IMR-90 (cell line): Measurements from ENCODE around the gene COL11A2. TPM values are rescaled to one million over a fixed set of nuclear protein-coding genes. Genes with fewer than 3 reads are reported as not detected.

ENCODE experiments used
- ATAC-seq: fragments of 200-7000 bp; cut with Tn5 transposase; 2 replicates; pipeline ENCODE4 v1.9.1; 2020; ENCODE audit warnings: low read depth, mild to moderate bottlenecking, moderate library complexity
- BruUV-seq: library from RNA; stranded (reverse); fragments of 400-500 nt; replicated peaks from 2 replicates; lab custom pipeline; 2021; lab: Mats Ljungman, UMichigan
- CTCF ChIA-PET: fragments of 300-600 bp; formaldehyde crosslinking; extraction: SDS; loops from one replicate; lab custom pipeline; 2021; ENCODE audit warnings: antibody characterized with exemption; lab: Yijun Ruan, JAX
- POLR2A ChIA-PET: fragments of 300-600 bp; sonication (Branson Sonifier 250); formaldehyde crosslinking; loops from one replicate; lab custom pipeline; 2022; ENCODE audit warnings: antibody characterized with exemption; ENCODE audit not compliant: unreplicated experiment; lab: Charles Lee
- DNase-seq: peaks from one replicate; pipeline ENCODE4 v3.0.0; 2013
- H2AFZ ChIP-seq: replicated peaks from 2 replicates; pipeline ENCODE3; 2013; ENCODE audit warnings: low read length, mild to moderate bottlenecking; ENCODE audit not compliant: poor library complexity
- H2AK5ac ChIP-seq: 2 replicates; pipeline ENCODE4 v1.6.1; 2013; ENCODE audit warnings: low read depth, low read length, inconsistent platforms
- H2AK9ac ChIP-seq: replicated peaks from 2 replicates; pipeline ENCODE3; 2013; ENCODE audit warnings: mild to moderate bottlenecking, low read depth, low read length, moderate library complexity; ENCODE audit not compliant: poor library complexity
- H2BK120ac ChIP-seq: 2 replicates; pipeline ENCODE4 v1.6.1; 2013; ENCODE audit warnings: low read depth, low read length, inconsistent platforms
- H2BK15ac ChIP-seq: 3 replicates; pipeline ENCODE4 v1.6.1; 2013; ENCODE audit warnings: low read depth, low read length, inconsistent platforms
- H2BK20ac ChIP-seq: 2 replicates; pipeline ENCODE4 v1.6.1; 2013; ENCODE audit warnings: low read depth, mild to moderate bottlenecking, inconsistent platforms, low read length, moderate library complexity
- H2BK5ac ChIP-seq: 2 replicates; pipeline ENCODE4 v1.6.1; 2013; ENCODE audit warnings: mild to moderate bottlenecking, low read depth, low read length, inconsistent platforms; ENCODE audit not compliant: poor library complexity, severe bottlenecking
- H3K14ac ChIP-seq: replicated peaks from 2 replicates; pipeline ENCODE4 v1.6.1; 2013; ENCODE audit warnings: low read depth, low read length, inconsistent platforms
- H3K18ac ChIP-seq: 2 replicates; pipeline ENCODE4 v1.6.1; 2013; ENCODE audit warnings: low read depth, low read length, control low read depth
- H3K23ac ChIP-seq: 2 replicates; pipeline ENCODE4 v1.6.1; 2013; ENCODE audit warnings: low read depth, low read length, inconsistent platforms
- H3K27ac ChIP-seq: 2 replicates; pipeline ENCODE4 v1.5.1; 2013; ENCODE audit warnings: mild to moderate bottlenecking, control low read depth, low read length; ENCODE audit not compliant: insufficient read depth
- H3K27me3 ChIP-seq: 2 replicates; pipeline ENCODE4 v1.6.1; 2013; ENCODE audit warnings: low read length; ENCODE audit not compliant: control insufficient read depth, insufficient read depth
- H3K36me3 ChIP-seq: 2 replicates; pipeline ENCODE4 v1.6.1; 2013; ENCODE audit warnings: low read length, mixed read lengths; ENCODE audit not compliant: control insufficient read depth, insufficient read depth
- H3K4ac ChIP-seq: 2 replicates; pipeline ENCODE4 v1.6.1; 2013; ENCODE audit warnings: low read depth, low read length, inconsistent platforms
- H3K4me1 ChIP-seq: 2 replicates; pipeline ENCODE4 v1.6.1; 2013; ENCODE audit warnings: low read length, mixed read lengths; ENCODE audit not compliant: control insufficient read depth, insufficient read depth
- H3K4me2 ChIP-seq: 2 replicates; pipeline ENCODE4 v1.6.1; 2013; ENCODE audit warnings: low read depth, mild to moderate bottlenecking, control low read depth, low read length, moderate library complexity
- H3K4me3 ChIP-seq: 2 replicates; pipeline ENCODE4 v1.5.1; 2013; ENCODE audit warnings: low read depth, mild to moderate bottlenecking, control low read depth, low read length, moderate library complexity; ENCODE audit not compliant: insufficient read depth
- H3K56ac ChIP-seq: 2 replicates; pipeline ENCODE4 v1.6.1; 2013; ENCODE audit warnings: low read length, inconsistent platforms; ENCODE audit not compliant: insufficient read depth; ENCODE audit errors: extremely low read depth
- H3K79me1 ChIP-seq, 2 experiments: 2 replicates each; pipeline ENCODE4 v1.6.1; 2013; ENCODE audit warnings: low read length in 2 of 2, inconsistent platforms in 1 of 2, low read depth in 1 of 2
- H3K9ac ChIP-seq: 2 replicates; pipeline ENCODE4 v1.6.1; 2013; ENCODE audit warnings: low read depth, low read length, control low read depth
- H3K9me1 ChIP-seq: 2 replicates; pipeline ENCODE4 v1.6.1; 2013; ENCODE audit warnings: low read length, inconsistent platforms; ENCODE audit not compliant: insufficient read depth
- H3K9me3 ChIP-seq: 2 replicates; pipeline ENCODE4 v1.6.1; 2013; ENCODE audit warnings: low read length; ENCODE audit not compliant: control insufficient read depth, insufficient read depth
- H4K20me1 ChIP-seq: 2 replicates; pipeline ENCODE4 v1.6.1; 2013; ENCODE audit warnings: low read length, inconsistent platforms; ENCODE audit not compliant: insufficient read depth
- H4K5ac ChIP-seq: 2 replicates; pipeline ENCODE4 v1.6.1; 2013; ENCODE audit warnings: mild to moderate bottlenecking, low read depth, low read length, control low read depth
- H4K8ac ChIP-seq, 2 experiments: 2 replicates each; pipeline ENCODE4 v1.6.1; 2013; ENCODE audit warnings: low read depth in 2 of 2, low read length in 2 of 2, control low read depth in 1 of 2, inconsistent platforms in 1 of 2
- H4K91ac ChIP-seq: 2 replicates; pipeline ENCODE4 v1.6.1; 2013; ENCODE audit warnings: low read depth, low read length, inconsistent platforms; ENCODE audit not compliant: insufficient read depth
- CEBPB ChIP-seq: IDR thresholded peaks from 2 replicates; pipeline ENCODE4 v1.6.1; 2012; ENCODE audit warnings: low read depth, low read length, improper control_type of control experiment
- MXI1 ChIP-seq: IDR thresholded peaks from 2 replicates; pipeline ENCODE4 v1.6.1; 2012; ENCODE audit warnings: low read depth, mild to moderate bottlenecking, low read length, moderate library complexity, borderline replicate concordance
- RAD21 ChIP-seq: IDR thresholded peaks from 2 replicates; pipeline ENCODE4 v1.6.1; 2012; ENCODE audit warnings: low read length, improper control_type of control experiment
- USF2 ChIP-seq: fragments of 150-350 bp; IDR thresholded peaks from 2 replicates; pipeline ENCODE4 v1.6.1; 2017; ENCODE audit warnings: mild to moderate bottlenecking, antibody characterized with exemption, low read length, low read depth
- WGBS, 2 experiments: methylation state at CpG; one replicate each; pipeline versions ENCODE4 v1.1.5 to v1.1.7; 2013; ENCODE audit warnings: missing lambda C conversion rate in 2 of 2; ENCODE audit not compliant: insufficient read length in 1 of 2; ENCODE audit errors: extremely low coverage in 2 of 2; 5-methylcytosine and 5-hydroxymethylcytosine counted together
- dilution Hi-C: fragments of 300-500 bp; cut with HindIII; formaldehyde crosslinking; loops from one replicate; pipeline ENCODE4 v1.14.3; 2018; ENCODE audit warnings: low sequenced_read_pairs; ENCODE audit not compliant: unreplicated experiment
- in situ Hi-C: fragments of 300-500 bp; cut with MboI; formaldehyde crosslinking; loops from 3 replicates; pipeline ENCODE4 v1.14.3; 2019; ENCODE audit warnings: low sequenced_read_pairs, inconsistent platforms, mixed read lengths
- intact Hi-C: fragments of 100-400 bp; cut with micrococcal nuclease; formaldehyde crosslinking; loops from 2 replicates; pipeline ENCODE4 v1.10.0; 2022
- polyA plus RNA-seq, 3 experiments: library from polyadenylated mRNA; depleted of rRNA; stranded (reverse); fragments of >200 nt; gene quantifications; 2 replicates each; pipeline ENCODE4 v1.2.3, GENCODE V29; 2012; ENCODE audit warnings: low replicate concordance in 1 of 3
- total RNA-seq: library from RNA; depleted of rRNA; stranded (reverse); fragments of >200 nt; gene quantifications from 2 replicates; pipeline ENCODE4 v1.2.3, GENCODE V29; 2012

COL11A2 gene
- total and polyA plus RNA-seq, 2 of the 4 experiments (the other 2 are of a cell fraction) = under 0.01 to 0.38 TPM

GRCh38 chr6:33143113-33143770, 49.0 kb downstream of the COL11A2 start:
- no peak overlapping the region for H3K4ac ChIP-seq
- H4K8ac ChIP-seq = no peak overlapping the region
- no peak overlapping the region for H3K27ac ChIP-seq
- H3K27me3 ChIP-seq = peaks cover 33% of the 10 kb centered on the region
- no peak for TF ChIP-seq USF2
- peak; percentile 20; the same call in 1 of the 2 replicates for TF ChIP-seq CEBPB
- TF ChIP-seq MXI1 = no peak
- TF ChIP-seq RAD21 = no peak
- H3K4me2 ChIP-seq = no peak overlapping the region
- no peak overlapping the region for H3K14ac ChIP-seq
- in situ Hi-C loops = no loop called here
- peak overlapping the region; percentile 26 for H2AK9ac ChIP-seq
- H2AFZ ChIP-seq = no peak overlapping the region
- H3K9me1 ChIP-seq = no peaks in the 10 kb centered on the region
- BruUV-seq = no TSS peak
- no peaks in the 10 kb centered on the region for H3K36me3 ChIP-seq
- H3K4me1 ChIP-seq = no peaks in the 10 kb centered on the region
- H2BK20ac ChIP-seq = no peak overlapping the region
- H4K91ac ChIP-seq = no peak overlapping the region
- H3K23ac ChIP-seq = no peak overlapping the region
- WGBS, 2 experiments = 80% methylated on average over 1 of the region's 14 CpGs; no CpG with 5 or more reads in 1 of the 2 experiments
- no peak for DNase-seq
- no peaks in the 10 kb centered on the region for H4K20me1 ChIP-seq
- H2BK120ac ChIP-seq = no peak overlapping the region
- CTCF ChIA-PET = no interaction called here
- peaks cover 5% of the 10 kb centered on the region; the same call in 1 of the 2 replicates for H3K9me3 ChIP-seq
- intact Hi-C loops = no loop called here
- no peak overlapping the region for H2BK15ac ChIP-seq
- H2AK5ac ChIP-seq = no peak overlapping the region
- POLR2A ChIA-PET = interaction anchor here (0.8 kb wide), 1 partner anchor 38 kb away, joined by 3 read pairs; no protein-coding TSS in a partner anchor
- ATAC-seq = no peak
- dilution Hi-C loops = no loop called here
- H3K18ac ChIP-seq = no peak overlapping the region
- no peak overlapping the region for H3K4me3 ChIP-seq
- no peak overlapping the region for H3K56ac ChIP-seq
- H3K79me1 ChIP-seq = no peaks in the 10 kb centered on the region
- H3K9ac ChIP-seq = no peak overlapping the region
- H4K5ac ChIP-seq = no peak overlapping the region
- no peak overlapping the region for H2BK5ac ChIP-seq
